Stomach (tissue), 9 donors: ENCODE results near the gene HOXA6. TPM values are rescaled to one million over a fixed set of nuclear protein-coding genes. Genes with fewer than 3 reads are reported as not detected.
A peak's percentile ranks its signal among the peaks of the same experiment; 100 is the strongest.

Source experiments
- DNase-seq, 2 donors: peaks; one replicate each; pipeline versions ENCODE4 v3.0.0 to v3.0.0-alpha.2; 2013 to 2019
- H3K27ac ChIP-seq, 5 donors: fragments of 200-600 bp in 4 of 5; sonication (generic) in 4 of 5; one replicate each; pipeline ENCODE4 v1.5.1; 2013 to 2019; ENCODE audit warnings: mild to moderate bottlenecking in 1 of 5, moderate library complexity in 1 of 5
- H3K27me3 ChIP-seq, 3 donors: fragments of 200-600 bp; sonication (generic); one replicate each; pipeline ENCODE4 v1.5.1; 2017 to 2019; ENCODE audit warnings: mixed run types in 1 of 3
- H3K36me3 ChIP-seq, 4 donors: fragments of 200-600 bp; sonication (generic); 1 replicate in 3 of 4; 2 replicates in 1 of 4; pipeline ENCODE4 v1.5.1; 2016 to 2019
- H3K4me1 ChIP-seq, 4 donors: fragments of 200-600 bp; sonication (generic); one replicate each; pipeline ENCODE4 v1.5.1; 2016 to 2019
- H3K4me3 ChIP-seq, 4 donors: fragments of 200-600 bp; sonication (generic) in 3 of 4; one replicate each; pipeline ENCODE4 v1.5.1; 2016 to 2019; ENCODE audit warnings: mild to moderate bottlenecking in 1 of 4
- H3K9me3 ChIP-seq, 4 donors: fragments of 200-600 bp; sonication (generic); one replicate each; pipeline ENCODE4 v1.5.1; 2016 to 2019
- EP300 ChIP-seq: sonication (generic); formaldehyde crosslinking; IDR thresholded peaks from one replicate; pipeline ENCODE4 v1.6.1; 2017; ENCODE audit warnings: antibody characterized with exemption
- POLR2A ChIP-seq, 4 donors: fragments of 450-650 bp; IDR thresholded peaks; one replicate each; pipeline ENCODE4 v1.6.1; 2016; ENCODE audit warnings: antibody characterized with exemption in 4 of 4, control low read depth in 2 of 4, mild to moderate bottlenecking in 1 of 4, moderate library complexity in 1 of 4
- POLR2AphosphoS5 ChIP-seq, 3 donors: sonication (generic); formaldehyde crosslinking; IDR thresholded peaks; one replicate each; pipeline ENCODE4 v1.6.1; 2016; ENCODE audit warnings: antibody characterized with exemption in 3 of 3
- WGBS, 5 donors: extraction: QIAGEN DNeasy Blood & Tissue Kit in 3 of 5; methylation state at CpG; one replicate each; pipeline versions ENCODE4 v1.1.5 to v1.1.7; 2013 to 2018; 5-methylcytosine and 5-hydroxymethylcytosine counted together
- intact Hi-C: fragments of 100-400 bp; cut with DNase I; formaldehyde crosslinking; loops from one replicate; pipeline ENCODE4 v1.15.1; 2023; ENCODE audit warnings: low total_unique reads
- polyA plus RNA-seq, 3 donors: library from polyadenylated mRNA; stranded (reverse); fragments of 200-250 nt; gene quantifications; one replicate each; pipeline ENCODE4 v1.2.3, GENCODE V29; 2013
- total RNA-seq, 5 donors: library from RNA; depleted of rRNA; stranded (reverse); fragments of >200 nt; gene quantifications; one replicate each; pipeline versions ENCODE4 v1.1.0 to v1.2.3, GENCODE V29; 2014 to 2016
- TF ChIP-seq, protein P1 (sequence below), 7 experiments: fragments of 450-650 bp in 4 of 7; fragments of 200-600 bp in 3 of 7; sonication (generic) in 3 of 7; IDR thresholded peaks; one replicate each; pipeline ENCODE4 v1.5.1; 2016 to 2019; ENCODE audit warnings: antibody characterized with exemption in 7 of 7, control low read depth in 2 of 7, mild to moderate bottlenecking in 1 of 7
- donor health status: healthy with polysubstance abuse.
- donor health status: Bipolar disorder and iron deficiency.
- donor health status: healthy.

The HOXA6 gene
- total and polyA plus RNA-seq, 8 donors, result 0.81 to 12.7 (median 3.7) TPM; not detected in 5

DNA sequence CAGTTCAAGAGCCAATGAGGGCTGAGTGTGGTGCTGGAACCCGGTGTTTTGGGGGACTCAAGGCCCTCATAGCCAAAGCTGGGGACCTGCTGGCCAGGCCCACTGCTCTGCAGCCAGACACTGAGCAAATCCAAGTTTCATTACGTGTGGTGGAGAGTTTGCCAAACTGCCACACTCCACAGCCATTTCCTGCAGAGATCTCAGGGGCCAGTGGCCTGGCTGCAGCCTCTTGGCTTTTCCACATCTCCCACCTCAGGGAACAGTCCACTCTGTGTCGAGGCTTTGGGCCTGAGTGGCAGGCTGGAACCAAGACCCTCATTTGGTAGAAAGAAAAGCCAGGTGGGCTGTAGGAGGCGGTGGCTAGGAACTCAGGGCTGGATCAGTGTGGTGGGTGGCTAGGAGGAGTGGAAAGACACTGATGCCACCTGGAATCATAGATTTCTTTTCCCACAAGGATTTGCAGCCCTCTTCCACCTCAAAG, 34.3 kb upstream of the HOXA6 start:
- peak in 1 of 2 donors; percentile 5 for DNase-seq
- intact Hi-C loops, result no loop called here
- TF ChIP-seq, protein P1, sequence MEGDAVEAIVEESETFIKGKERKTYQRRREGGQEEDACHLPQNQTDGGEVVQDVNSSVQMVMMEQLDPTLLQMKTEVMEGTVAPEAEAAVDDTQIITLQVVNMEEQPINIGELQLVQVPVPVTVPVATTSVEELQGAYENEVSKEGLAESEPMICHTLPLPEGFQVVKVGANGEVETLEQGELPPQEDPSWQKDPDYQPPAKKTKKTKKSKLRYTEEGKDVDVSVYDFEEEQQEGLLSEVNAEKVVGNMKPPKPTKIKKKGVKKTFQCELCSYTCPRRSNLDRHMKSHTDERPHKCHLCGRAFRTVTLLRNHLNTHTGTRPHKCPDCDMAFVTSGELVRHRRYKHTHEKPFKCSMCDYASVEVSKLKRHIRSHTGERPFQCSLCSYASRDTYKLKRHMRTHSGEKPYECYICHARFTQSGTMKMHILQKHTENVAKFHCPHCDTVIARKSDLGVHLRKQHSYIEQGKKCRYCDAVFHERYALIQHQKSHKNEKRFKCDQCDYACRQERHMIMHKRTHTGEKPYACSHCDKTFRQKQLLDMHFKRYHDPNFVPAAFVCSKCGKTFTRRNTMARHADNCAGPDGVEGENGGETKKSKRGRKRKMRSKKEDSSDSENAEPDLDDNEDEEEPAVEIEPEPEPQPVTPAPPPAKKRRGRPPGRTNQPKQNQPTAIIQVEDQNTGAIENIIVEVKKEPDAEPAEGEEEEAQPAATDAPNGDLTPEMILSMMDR (IDR thresholded peaks at IDR 0.05), result no peak
- TF ChIP-seq EP300 (no peak), POLR2AphosphoS5 (IDR thresholded peaks at IDR 0.05) (no peak), POLR2A (IDR thresholded peaks at IDR 0.05) (no peak)

GRCh38 chr7:27180431-27181420, 33.2 kb upstream of the HOXA6 start:
- no peak overlapping the region for H3K4me3 ChIP-seq
- peaks cover 51 to 100% (median 93%) of the 10 kb centered on the region in 3 donors for H3K27me3 ChIP-seq

More for the DNA sequence above, 34.3 kb upstream of the HOXA6 start:
- peaks cover 60 to 100% (median 93%) of the 10 kb centered on the region in 3 donors for H3K27me3 ChIP-seq
- WGBS, 5 donors, result 34 to 57% (median 42%) methylated on average over 4 of the region's 4 CpGs
- H3K9me3 ChIP-seq, result peaks cover 0 to 6% (median 0%) of the 10 kb centered on the region in 4 donors
- H3K27ac ChIP-seq, result no peak overlapping the region
- no peak overlapping the region for H3K4me3 ChIP-seq
- peaks cover 25 to 46% (median 39%) of the 10 kb centered on the region in 4 donors for H3K4me1 ChIP-seq
- H3K36me3 ChIP-seq, result no peaks in the 10 kb centered on the region

DNA sequence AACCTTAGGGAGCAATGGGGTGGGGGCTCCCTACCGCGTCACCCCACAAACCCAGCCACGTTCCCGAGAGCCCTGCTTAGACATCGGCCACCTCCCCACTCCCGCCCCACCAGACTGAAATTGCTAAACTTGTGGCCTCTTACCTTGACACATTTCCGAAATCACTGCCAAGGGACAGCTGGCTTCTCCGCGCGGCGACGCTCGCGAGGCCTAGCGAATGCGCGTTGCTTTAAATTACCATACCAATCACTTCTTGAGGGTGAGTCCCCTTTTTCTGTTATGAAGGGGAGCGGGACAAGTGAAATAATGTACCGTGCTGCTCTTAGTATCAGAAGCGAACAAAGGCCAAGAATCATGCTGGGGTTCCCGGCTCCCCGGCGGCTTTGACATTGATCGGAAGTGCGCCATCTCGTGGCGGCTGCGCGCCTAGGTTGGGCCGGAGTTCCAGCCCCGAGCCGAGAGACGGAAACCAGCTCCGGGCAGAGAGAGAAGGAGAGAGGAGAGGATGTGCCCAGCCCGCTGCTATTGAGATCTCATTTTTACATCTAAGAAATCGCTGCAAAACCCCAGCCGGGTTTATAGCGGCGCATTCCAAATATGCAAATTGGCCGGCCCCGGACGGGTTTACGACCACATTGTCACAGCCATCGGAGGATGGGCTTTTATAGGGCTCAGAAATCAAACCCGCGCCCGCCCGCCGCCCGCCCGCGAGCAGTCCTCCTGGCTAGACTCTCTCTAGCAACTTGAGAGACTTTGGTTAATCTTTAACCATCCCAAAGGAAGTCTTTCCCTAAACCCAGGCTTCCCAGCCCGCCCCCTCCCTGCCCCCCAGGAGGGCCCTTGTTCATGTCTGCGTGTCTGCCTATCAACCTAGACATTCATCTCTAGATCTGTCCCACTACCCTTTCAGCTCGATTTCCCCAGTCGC, 32.2 kb upstream of the HOXA6 start:
- peak; percentile 47 to 87 for DNase-seq
- intact Hi-C loops, result loop anchor here (10.0 kb wide), 1 partner anchor 1305 kb away; no protein-coding TSS in a partner anchor

More at GRCh38 chr7:27180431-27181420, 33.2 kb upstream of the HOXA6 start:
- intact Hi-C loops, result no loop called here
- no peak for DNase-seq
- no peak overlapping the region for H3K27ac ChIP-seq
- peaks cover 0 to 6% (median 0%) of the 10 kb centered on the region in 4 donors for H3K9me3 ChIP-seq
- TF ChIP-seq, protein P1 (IDR thresholded peaks at IDR 0.05), result no peak
- no peak for TF ChIP-seq POLR2A (IDR thresholded peaks at IDR 0.05)
- TF ChIP-seq POLR2AphosphoS5 (IDR thresholded peaks at IDR 0.05), result no peak
- no peak for TF ChIP-seq EP300
- H3K36me3 ChIP-seq, result no peaks in the 10 kb centered on the region
- WGBS, 5 donors, result 45 to 56% (median 52%) methylated on average over 12 of the region's 12 CpGs
- peaks cover 25 to 40% (median 36%) of the 10 kb centered on the region in 4 donors for H3K4me1 ChIP-seq

More for the DNA sequence above, 32.2 kb upstream of the HOXA6 start:
- Histone ChIP-seq H3K4me1 (peaks cover 19 to 31% (median 28%) of the 10 kb centered on the region in 4 donors), H3K4me3 (peak overlapping the region in 2 of 4 donors; percentile 13 to 24), H3K36me3 (no peaks in the 10 kb centered on the region), H3K9me3 (peaks cover 0 to 6% (median 0%) of the 10 kb centered on the region in 4 donors), H3K27me3 (peaks cover 49 to 100% (median 93%) of the 10 kb centered on the region in 3 donors), H3K27ac (no peak overlapping the region)
- 9 to 15% (median 11%) methylated on average over 51 to 56 of the region's 56 CpGs for WGBS, 5 donors
- TF ChIP-seq, protein P1 (IDR thresholded peaks at IDR 0.05), result peak in 5 of 7 experiments; percentile 10 to 77 (median 54)
- TF ChIP-seq POLR2A (IDR thresholded peaks at IDR 0.05), result no peak
